ENCODE data around the gene FDXR. TPM values are rescaled to one million over a fixed set of nuclear protein-coding genes. Genes with fewer than 3 reads are reported as not detected.

Gene FDXR
- total RNA-seq, 2 donors from 2014 or later = 30.9 to 96.3 TPM

DNA sequence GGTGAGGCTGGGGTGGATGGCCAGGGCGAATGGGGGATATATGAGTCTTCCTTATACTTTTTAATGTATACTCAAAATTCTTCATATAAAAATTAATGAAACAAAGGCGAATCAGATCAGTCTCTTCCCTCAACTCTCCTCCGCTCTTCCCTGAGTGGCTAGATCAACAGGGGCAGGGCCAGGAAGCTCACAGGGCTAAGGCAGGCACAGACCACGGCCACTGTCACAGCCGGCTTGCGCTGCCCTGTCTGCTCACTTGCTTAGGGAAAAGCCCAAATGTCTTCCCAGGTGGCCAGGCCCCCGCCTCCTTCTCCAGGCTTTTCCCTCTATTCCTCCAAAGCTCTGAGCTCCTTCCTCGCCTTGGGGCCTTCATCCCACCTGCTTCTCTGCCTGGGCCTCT lies 19.1 kb downstream of the FDXR start:
- DNase-seq (ENCODE audit: low spot score in 2 of 2) = no peak
- no peak for ATAC-seq
- no peaks in the 10 kb centered on the region for H3K9me3 Mint-ChIP-seq
- H3K27ac Mint-ChIP-seq = no peak overlapping the region
- no peaks in the 10 kb centered on the region for H3K36me3 Mint-ChIP-seq

- Mint-ChIP-seq H3K9me3 (no peaks in the 10 kb centered on the region), H3K36me3 (no peaks in the 10 kb centered on the region), H3K27ac (no peak overlapping the region)
- ATAC-seq (peak in 1 of 2 donors; percentile 6), DNase-seq (ENCODE audit: low spot score in 2 of 2) (no peak)
Measured at GRCh38 chr17:74853048-74853397, 19.8 kb downstream of the FDXR start.

DNA sequence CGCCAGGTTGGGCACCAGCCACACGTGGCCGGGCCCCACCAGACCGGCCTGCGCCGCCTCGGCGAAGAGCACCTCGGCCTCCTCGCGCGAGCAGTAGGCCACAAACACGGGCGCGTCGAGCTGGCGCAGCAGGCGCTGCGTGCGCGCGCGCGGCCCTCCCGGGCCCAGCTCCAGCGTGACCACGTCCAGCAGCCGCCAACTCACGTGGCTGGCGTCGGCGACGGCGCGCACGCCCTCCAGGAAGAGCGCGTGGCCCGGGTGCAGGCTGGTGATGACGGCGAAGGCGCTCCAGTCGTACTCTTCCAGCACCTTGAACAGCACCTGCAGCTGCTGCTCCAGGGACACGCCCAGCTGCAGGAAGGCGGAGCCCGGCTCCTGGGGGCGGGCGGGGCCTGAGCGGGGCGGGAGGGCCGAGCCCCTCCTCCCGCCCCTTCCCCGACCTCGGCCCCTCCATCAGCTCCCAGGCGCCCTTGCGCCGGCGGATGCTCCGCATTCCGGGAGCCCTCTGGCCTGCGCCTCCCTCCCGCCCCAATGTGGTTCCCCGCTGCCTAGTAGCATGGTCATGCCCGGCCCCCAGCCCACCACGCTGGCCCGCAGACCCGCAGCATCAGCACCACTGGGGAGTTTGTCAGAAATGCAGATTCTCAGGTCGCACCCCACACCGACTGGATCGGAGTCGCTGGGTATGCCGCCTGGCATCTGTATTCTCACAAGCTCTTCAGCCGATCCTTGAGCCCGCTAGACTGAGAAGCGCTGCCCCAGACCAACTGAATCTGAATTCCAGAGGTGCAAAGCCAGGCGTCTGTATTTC lies 20.4 kb downstream of the FDXR start:
- ATAC-seq (peak; percentile 53 to 91), DNase-seq (ENCODE audit: low spot score in 2 of 2) (peak in 1 of 2 donors; percentile 76)
- Mint-ChIP-seq H3K27ac (no peak overlapping the region), H3K36me3 (no peaks in the 10 kb centered on the region), H3K9me3 (no peaks in the 10 kb centered on the region)

- Mint-ChIP-seq H3K36me3 (no peaks in the 10 kb centered on the region), H3K9me3 (no peaks in the 10 kb centered on the region), H3K27ac (no peak overlapping the region)
- ATAC-seq = no peak
- no peak for DNase-seq (ENCODE audit: low spot score in 2 of 2)
Measured at GRCh38 chr17:74851612-74852236, 21.1 kb downstream of the FDXR start.

GRCh38 chr17:74850914-74851313 lies 21.9 kb downstream of the FDXR start:
- ATAC-seq (no peak), DNase-seq (ENCODE audit: low spot score in 2 of 2) (no peak)
- no peaks in the 10 kb centered on the region for H3K9me3 Mint-ChIP-seq
- no peak overlapping the region for H3K27ac Mint-ChIP-seq
- H3K36me3 Mint-ChIP-seq = no peaks in the 10 kb centered on the region

DNA sequence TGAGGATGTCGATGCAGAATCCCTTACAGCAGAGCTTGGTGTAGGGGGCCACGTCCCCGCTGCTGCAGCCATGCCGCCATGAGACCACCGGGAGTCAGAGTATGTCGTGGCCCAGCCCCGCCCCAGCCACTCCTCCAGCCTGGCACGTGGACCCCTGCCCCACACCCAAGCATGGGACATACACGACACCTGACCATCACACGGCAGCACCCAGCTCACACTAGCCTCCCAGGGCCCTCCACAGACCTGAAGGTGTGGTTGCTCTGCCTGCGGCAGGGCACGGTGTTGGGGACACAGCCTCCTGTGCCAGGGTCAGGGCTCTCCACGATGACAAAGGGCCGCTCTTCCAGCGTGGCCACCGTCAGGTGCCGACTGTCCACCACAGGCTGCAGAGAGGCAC lies 22.5 kb downstream of the FDXR start:
- H3K36me3 Mint-ChIP-seq = no peaks in the 10 kb centered on the region
- no peak for DNase-seq (ENCODE audit: low spot score in 2 of 2)
- no peak overlapping the region for H3K27ac Mint-ChIP-seq
- no peaks in the 10 kb centered on the region for H3K9me3 Mint-ChIP-seq
- ATAC-seq = no peak

- H3K36me3 Mint-ChIP-seq = no peaks in the 10 kb centered on the region
- ATAC-seq (no peak), DNase-seq (ENCODE audit: low spot score in 2 of 2) (no peak)
- no peak overlapping the region for H3K27ac Mint-ChIP-seq
- H3K9me3 Mint-ChIP-seq = no peaks in the 10 kb centered on the region
Measured at GRCh38 chr17:74848656-74849399, 24.0 kb downstream of the FDXR start.

- Mint-ChIP-seq H3K36me3 (no peaks in the 10 kb centered on the region), H3K27ac (no peak overlapping the region), H3K9me3 (no peaks in the 10 kb centered on the region)
- ATAC-seq (no peak), DNase-seq (ENCODE audit: low spot score in 2 of 2) (no peak)
Measured at GRCh38 chr17:74846621-74847020, 26.2 kb downstream of the FDXR start.

DNA sequence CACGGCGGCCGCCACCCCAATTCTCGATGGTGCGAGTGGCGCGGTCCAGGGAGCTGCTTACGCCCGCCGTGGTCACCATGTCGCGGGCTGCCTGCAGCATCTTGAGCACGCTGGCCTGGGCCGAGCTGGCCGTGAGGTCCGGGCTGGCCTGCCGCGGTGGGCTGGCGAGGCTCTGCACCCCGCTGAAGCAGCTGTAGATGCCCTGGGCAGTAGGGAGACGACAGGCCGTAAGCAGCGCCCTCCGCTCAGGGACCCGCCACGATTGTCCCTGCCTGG lies 29.5 kb downstream of the FDXR start:
- no peaks in the 10 kb centered on the region for H3K9me3 Mint-ChIP-seq
- ATAC-seq (no peak), DNase-seq (ENCODE audit: low spot score in 2 of 2) (no peak)
- H3K27ac Mint-ChIP-seq = no peak overlapping the region
- H3K36me3 Mint-ChIP-seq = no peaks in the 10 kb centered on the region

DNA sequence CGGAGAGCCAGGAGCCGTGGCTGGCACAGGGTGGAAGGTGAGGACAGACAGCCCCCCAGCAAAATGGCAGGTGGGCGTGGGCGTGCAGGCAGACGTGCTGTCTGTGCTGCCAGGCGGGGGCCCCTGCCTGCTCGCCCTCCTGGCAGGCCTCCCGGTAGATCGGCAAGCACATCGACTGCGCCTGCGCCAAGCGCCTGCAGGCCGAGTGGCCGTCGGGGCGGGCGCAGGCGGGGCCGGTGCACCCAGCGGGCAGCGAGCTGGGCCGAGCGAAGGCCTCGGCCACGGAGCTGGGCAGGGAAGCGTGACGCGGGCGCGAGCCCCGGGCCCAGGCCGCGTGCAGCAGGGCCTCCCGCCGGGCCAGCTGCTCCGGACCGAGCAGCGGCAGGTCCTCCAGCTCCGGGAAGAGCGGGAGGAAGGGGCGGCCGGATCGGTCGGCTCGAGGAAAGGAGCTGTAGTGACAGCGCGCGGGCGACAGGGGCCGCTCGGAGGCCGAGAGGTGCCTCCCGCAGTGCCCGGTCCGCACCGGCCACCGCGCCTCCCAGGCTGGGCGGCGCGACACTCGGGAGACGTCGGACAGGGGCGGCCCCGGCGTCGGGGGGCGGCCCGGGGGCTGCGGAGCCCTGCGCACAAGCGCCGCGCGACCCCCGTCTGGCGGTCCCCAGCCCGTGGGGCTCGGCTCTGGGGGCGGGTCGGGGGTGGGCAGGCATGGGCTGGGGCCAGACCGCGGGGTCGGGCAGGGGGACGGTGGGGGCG lies 30.0 kb downstream of the FDXR start:
- no peaks in the 10 kb centered on the region for H3K36me3 Mint-ChIP-seq
- H3K9me3 Mint-ChIP-seq = no peaks in the 10 kb centered on the region
- H3K27ac Mint-ChIP-seq = no peak overlapping the region
- peak; percentile 53 to 69 for ATAC-seq
- DNase-seq (ENCODE audit: low spot score in 2 of 2) = peak in 1 of 2 donors; percentile 38

DNA sequence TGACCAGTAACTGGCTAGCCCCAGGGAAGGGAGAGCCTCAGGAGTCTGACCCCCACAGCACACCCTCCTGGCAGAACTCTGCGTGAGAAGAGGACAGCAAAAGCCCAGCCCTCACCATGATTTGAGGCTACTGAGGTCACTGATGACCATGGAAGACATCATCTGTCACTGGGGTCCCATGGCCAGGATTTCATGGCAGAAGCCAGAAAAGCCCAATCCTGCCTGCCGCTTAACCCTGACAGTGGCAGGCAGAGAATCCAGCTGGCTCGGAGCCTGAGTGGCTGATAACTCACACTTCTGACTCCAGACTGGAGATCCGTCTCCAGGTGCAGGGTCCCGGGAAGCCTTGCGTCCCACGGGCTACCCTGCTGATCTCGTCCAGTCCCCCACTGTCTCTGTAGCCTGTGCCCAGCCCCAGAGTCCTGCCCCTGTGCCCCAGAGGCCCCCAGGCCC lies 30.6 kb downstream of the FDXR start:
- Mint-ChIP-seq H3K27ac (no peak overlapping the region), H3K36me3 (no peaks in the 10 kb centered on the region), H3K9me3 (no peaks in the 10 kb centered on the region)
- DNase-seq (ENCODE audit: low spot score in 2 of 2) (no peak), ATAC-seq (no peak)

DNA sequence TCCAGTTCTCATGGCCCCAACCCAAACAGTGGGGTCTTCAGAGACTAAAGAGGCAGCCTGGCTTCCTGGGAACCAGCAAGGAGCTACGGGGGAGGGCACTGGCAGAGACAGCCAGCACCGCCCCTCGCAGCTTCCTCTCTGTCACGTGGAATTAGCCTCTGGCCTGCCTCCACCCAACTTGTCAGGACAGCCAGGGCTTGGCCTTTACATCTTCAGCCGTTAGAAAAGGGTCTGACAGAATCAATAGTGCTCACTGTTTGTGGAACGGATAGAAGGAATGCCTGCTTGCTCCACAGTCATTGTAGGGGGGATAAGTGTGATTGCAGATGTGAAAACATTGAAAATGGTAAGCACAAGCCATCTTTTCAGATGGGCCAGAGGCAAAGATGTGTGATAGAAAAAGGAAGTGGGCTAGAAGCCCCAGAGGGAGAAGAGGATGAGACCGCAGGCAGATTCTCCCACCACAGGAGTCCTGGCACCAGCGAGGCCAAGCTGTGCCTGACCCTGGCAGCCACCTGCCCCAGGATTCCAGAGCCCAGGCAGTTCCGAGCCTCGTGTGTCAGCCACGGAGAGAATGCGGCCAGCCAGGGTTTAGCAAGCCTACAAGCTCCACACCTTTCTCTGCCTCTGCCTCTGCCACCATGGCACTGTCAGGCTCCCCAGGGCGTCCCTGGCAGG lies 31.7 kb downstream of the FDXR start:
- Mint-ChIP-seq H3K9me3 (no peaks in the 10 kb centered on the region), H3K36me3 (no peaks in the 10 kb centered on the region), H3K27ac (no peak overlapping the region)
- ATAC-seq = no peak
- no peak for DNase-seq (ENCODE audit: low spot score in 2 of 2)

DNA sequence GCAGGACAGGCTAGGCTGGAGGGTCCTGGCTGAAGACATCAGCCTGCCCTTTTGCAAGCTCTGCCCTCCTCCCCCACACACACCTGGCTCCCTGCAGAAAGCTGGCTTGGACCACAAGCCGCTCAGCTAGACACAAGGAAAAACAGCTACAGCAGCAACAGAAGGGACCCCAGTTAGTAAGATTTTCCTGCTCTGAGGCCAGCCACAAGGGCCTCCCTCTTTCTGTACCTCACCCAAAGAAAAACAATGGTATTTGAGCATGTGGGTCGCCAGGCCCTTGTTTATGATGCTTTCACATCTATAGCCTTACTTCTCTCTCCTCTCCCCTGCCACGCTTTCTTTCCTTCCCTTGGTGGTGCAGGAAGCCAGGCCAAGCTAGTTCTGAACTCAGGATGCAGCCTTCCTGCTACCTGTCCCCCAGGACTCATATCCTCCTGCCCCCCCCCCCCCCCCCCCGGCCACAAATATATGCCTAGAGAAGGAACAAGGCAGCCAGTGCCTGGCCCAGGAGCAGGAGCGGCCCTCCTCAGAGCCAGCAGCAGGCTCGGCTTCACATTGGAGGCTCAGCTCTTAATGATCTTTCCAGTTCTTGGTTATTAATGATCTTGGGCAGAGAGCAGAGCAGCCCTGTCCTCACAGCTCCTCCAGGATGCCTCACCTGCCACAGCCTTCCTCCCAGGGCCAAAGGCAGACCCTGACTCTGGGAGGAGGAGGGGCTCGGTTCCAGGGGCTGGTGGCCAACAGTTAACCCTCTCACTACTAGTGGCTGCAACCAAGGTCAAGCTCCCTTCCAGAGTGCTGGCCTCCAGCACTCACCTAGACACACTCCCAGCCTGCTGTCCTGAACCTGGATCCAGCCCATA lies 32.6 kb downstream of the FDXR start:
- DNase-seq (ENCODE audit: low spot score in 2 of 2) = no peak
- no peak overlapping the region for H3K27ac Mint-ChIP-seq
- peak in 1 of 2 donors; percentile 36 for ATAC-seq

DNA sequence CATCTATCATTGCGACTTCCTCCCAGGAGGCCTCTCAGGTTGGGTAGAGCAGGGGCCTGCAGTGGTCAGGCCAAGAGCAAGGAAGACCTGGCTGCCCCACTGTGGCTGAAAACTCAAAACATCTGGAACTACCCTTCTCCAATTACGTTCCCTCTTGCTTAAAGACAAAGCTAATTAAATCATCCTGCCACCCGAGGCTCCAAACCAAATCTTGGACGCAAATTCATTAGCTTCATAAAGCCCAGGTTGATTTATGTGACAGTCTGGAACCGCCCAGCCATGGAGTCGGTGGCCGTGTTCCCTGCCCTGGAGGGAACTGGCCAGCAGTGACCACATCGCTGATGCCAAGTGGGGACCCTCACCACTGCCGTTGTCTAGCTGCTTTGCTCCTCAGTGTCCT lies 34.5 kb downstream of the FDXR start:
- no peaks in the 10 kb centered on the region for H3K9me3 Mint-ChIP-seq
- H3K27ac Mint-ChIP-seq = peak overlapping the region in 1 of 2 donors; percentile 57
- ATAC-seq (no peak), DNase-seq (ENCODE audit: low spot score in 2 of 2) (no peak)
- H3K36me3 Mint-ChIP-seq = no peaks in the 10 kb centered on the region

More for the DNA sequence above, 32.6 kb downstream of the FDXR start:
- Mint-ChIP-seq H3K36me3 (no peaks in the 10 kb centered on the region), H3K9me3 (no peaks in the 10 kb centered on the region)

DNA sequence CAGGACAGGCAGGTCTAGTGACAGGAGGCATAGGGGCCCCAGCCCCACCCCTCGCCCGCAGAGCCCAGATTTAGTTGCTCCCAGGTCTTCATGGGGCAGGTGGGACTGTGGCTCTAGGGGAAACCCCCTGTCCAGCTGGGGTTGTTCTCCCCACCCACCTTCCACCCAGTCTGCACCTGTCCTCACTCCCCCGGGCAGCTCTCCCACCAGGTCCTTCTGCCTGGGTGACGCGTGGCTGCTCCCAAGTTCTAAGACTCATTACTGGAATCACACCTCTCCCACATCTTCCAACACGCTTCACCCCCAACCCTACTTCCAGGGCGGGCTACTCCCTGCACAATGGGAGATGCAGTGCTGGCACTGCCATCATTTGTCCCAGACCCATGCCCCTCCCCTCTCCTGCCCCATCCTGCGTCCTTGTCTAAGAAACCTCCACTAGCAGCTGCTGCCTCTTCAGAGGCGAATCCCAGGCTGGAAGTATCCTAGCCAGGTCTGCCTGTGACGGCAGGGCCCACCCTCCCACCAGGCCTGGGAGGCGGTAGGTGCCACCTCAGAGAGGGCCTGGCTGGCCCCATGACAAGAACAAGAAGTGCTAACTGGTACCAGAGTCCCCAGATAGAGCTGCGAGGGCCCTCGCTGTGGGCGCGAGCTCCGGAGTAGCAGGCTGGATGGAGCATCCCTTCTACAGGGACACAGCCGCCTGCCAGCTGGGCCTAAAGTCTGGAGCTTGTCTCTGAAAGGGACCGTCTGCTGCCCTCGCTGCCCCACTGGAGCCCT lies 35.9 kb downstream of the FDXR start:
- Mint-ChIP-seq H3K27ac (no peak overlapping the region), H3K9me3 (no peaks in the 10 kb centered on the region), H3K36me3 (no peaks in the 10 kb centered on the region)
- ATAC-seq = no peak
- DNase-seq (ENCODE audit: low spot score in 2 of 2) = no peak
